IPS-11a (cell line): Measurements from ENCODE around the gene SFXN1.
"Not testable (repeated sequence)": the region's sequence is repeated elsewhere in the genome, so short reads cannot be mapped to it uniquely, and the experiment has no call there.

ENCODE experiments used
- H3K4me3 ChIP-seq: one replicate; pipeline ENCODE4 v1.5.1; 2013; ENCODE audit warnings: low read depth, low read length, control low read depth

Gene SFXN1

DNA sequence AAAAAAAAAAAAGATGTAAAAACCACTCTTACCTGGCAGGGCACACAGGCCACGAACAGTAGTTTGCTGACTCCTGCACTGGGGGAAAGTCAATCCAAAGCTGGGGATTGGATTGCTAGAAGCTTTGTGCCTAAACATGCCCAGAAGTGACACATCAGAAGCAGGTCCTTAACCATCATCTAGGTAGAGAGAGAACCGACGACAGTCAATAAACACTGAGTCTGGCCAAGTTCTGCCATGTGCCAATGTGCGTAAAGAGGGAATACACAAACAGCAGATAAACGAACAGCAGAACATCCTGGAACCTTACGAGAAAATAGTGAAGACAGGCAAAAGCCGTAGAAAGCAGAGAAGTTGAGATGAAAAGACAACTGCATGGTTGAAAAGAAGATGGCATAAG, 14.9 kb downstream of the SFXN1 start:
- no peak overlapping the region for H3K4me3 ChIP-seq

GRCh38 chr5:175493726-175494125, 15.4 kb downstream of the SFXN1 start:
- H3K4me3 ChIP-seq = no peak overlapping the region

GRCh38 chr5:175494264-175495183, 16.2 kb downstream of the SFXN1 start:
- H3K4me3 ChIP-seq = no peak overlapping the region

GRCh38 chr5:175501759-175502158, 23.4 kb downstream of the SFXN1 start:
- H3K4me3 ChIP-seq = no peak overlapping the region

DNA sequence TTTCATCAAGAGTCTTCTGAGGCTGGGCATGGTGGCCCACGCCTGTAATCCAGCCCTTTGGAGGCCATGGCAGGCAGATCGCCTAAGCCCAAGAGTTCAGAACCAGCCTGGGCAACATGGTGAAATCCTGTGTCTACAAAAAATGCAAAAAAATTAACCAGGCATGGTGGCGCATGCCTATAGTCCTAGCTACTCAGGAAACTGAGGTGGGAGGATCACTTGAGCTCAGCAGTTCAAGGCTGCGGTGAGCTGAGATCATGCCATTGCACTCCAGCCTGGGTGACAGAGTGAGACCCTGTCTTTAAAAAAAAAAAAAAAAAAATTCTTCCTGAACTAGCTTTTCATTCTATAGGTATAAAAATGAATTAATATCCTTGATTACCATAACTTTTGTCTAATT, 29.3 kb downstream of the SFXN1 start:
- not testable (repeated sequence) for H3K4me3 ChIP-seq

DNA sequence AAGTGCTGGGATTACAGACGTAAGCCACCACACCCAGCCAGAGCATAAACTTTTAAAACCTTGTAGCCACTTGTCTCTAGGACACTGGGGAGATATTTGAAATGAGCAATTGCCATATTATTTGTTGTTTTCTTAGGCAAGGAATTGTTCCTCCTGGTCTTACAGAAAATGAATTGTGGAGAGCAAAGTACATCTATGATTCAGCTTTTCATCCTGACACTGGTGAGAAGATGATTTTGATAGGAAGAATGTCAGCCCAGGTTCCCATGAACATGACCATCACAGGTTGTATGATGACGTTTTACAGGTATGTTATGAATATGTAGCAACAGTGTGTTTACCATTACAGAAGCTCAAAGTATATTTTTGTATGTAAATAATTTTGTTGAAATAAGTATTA, 30.5 kb downstream of the SFXN1 start:
- H3K4me3 ChIP-seq = no peak overlapping the region

DNA sequence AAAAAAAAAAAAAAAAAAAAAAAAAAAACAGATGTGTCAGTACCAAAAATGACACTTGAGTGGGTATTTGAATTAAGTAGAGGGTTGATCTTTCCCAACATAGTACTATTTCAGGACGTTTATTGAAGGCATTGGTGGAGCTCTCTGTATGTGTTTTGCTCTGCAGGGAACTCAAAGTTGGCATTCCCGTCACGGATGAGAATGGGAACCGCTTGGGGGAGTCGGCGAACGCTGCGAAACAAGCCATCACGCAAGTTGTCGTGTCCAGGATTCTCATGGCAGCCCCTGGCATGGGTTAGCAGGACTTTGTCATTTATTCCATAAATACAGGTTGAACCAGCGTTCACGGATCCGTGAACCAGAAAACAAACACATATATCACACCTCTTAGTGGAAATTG, 34.9 kb downstream of the SFXN1 start:
- no peak overlapping the region for H3K4me3 ChIP-seq

- H3K4me3 ChIP-seq = no peak overlapping the region
Observed at GRCh38 chr5:175513726-175514125, 35.4 kb downstream of the SFXN1 start.

GRCh38 chr5:175516933-175517823, 38.8 kb downstream of the SFXN1 start:
- no peak overlapping the region for H3K4me3 ChIP-seq

- H3K4me3 ChIP-seq = no peak overlapping the region
Observed at GRCh38 chr5:175517824-175518450, 39.6 kb downstream of the SFXN1 start.

GRCh38 chr5:175519006-175519405, 40.6 kb downstream of the SFXN1 start:
- H3K4me3 ChIP-seq = no peak overlapping the region

- no peak overlapping the region for H3K4me3 ChIP-seq
Observed at GRCh38 chr5:175520321-175520720, 42.0 kb downstream of the SFXN1 start.

- no peak overlapping the region for H3K4me3 ChIP-seq
Observed at GRCh38 chr5:175520873-175521272, 42.5 kb downstream of the SFXN1 start.

DNA sequence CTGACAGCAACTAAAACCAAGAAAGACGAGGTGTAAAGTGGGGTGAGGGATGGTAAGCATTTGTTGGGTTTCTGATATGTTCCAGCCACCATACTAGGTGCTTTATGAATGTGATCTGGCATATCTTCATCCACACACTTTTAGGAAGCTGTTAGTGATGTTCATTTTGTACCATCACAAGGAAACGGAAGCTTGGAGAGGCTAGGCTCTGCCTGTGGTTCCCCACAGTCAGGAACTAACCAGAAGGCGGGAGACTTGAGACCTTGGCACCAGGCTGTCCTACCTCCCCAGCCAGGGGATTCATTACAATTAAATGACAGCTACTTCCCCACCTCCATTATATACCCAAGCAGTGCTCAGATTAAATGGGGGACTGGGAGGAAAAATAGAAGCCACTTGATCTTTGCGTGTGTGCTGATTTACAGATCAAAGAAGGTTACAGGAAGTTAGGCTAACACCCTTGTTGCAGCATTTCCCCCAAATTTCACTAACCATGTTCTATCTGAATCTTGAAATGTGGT, 43.0 kb downstream of the SFXN1 start:
- H3K4me3 ChIP-seq = no peak overlapping the region

- H3K4me3 ChIP-seq = no peak overlapping the region
Observed at GRCh38 chr5:175523292-175523691, 44.9 kb downstream of the SFXN1 start.

DNA sequence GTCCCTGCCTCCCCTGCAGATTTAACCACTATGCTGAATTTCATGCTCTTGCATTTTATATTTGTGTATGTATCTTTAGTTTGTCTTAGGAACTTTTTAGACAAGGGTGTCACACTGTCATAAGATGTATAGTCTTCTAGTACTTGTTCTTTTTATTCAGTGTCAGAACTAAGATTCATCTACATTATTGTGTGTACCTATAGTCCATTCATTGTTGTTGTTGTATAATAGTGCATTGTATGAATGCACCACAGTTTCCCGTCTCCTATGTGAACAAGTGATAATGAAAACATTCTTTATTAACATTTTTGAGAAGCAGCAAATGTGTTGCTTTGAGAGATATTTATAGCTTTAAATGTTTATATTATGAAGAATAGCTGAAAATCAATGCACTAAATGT, 45.9 kb downstream of the SFXN1 start:
- no peak overlapping the region for H3K4me3 ChIP-seq

DNA sequence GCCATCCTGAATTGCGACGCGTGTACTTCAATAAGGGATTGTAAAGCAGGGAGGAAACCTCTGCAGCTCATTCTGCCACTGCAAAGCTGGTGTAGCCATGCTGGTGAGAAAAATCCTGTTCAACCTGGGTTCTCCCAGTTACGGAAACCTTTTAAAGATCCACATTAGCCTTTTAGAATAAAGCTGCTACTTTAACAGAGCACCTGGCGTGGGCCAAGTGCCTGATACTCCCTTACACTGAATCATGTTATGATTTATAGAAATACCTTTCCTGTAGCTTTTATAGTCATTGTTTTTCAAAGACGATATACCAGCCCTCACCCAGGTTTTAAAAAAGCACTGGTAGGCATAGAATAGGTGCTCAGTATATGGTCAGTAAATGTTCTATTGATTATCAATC, 48.3 kb downstream of the SFXN1 start:
- no peak overlapping the region for H3K4me3 ChIP-seq

DNA sequence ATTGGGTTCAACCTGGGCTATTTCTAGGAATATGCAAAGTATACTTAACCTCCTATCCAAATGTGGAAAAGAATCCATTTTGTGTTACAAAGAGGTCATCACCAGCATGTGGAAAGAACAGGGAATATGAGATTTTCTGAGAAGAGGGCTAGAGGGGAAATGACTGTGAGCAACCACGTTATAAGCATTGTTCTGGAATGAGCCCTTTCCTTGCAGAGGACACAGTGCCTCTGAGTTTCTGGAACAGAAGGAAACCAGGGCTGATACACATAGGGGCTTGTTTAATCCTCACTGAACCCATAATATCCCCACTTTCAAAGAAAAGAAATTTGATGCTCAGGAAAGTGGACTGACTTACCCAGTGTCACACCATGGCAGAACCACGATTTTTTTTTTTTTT, 53.0 kb downstream of the SFXN1 start:
- no peak overlapping the region for H3K4me3 ChIP-seq

GRCh38 chr5:175534070-175534932, 55.9 kb downstream of the SFXN1 start:
- H3K4me3 ChIP-seq = no peak overlapping the region

DNA sequence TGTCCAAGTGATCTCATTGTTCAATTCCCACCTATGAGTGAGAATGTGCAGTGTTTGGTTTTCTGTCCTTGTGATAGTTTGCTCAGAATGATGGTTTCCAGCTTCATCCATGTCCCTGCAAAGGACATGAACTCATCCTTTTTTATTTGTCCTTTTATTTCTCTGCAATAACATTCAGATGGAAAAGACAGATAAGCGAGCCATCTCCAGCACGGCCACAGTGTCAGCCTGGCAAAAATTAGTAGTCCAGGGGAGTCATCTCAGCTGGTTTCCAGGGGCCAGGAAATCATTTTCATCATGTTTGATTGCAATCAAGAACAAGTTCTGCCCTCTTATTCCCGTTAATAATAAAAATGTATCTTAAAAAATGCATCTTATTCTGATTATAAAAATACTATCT, 57.0 kb downstream of the SFXN1 start:
- not testable (repeated sequence) for H3K4me3 ChIP-seq
